ENCODE results near the gene AFDN.

AFDN gene

DNA sequence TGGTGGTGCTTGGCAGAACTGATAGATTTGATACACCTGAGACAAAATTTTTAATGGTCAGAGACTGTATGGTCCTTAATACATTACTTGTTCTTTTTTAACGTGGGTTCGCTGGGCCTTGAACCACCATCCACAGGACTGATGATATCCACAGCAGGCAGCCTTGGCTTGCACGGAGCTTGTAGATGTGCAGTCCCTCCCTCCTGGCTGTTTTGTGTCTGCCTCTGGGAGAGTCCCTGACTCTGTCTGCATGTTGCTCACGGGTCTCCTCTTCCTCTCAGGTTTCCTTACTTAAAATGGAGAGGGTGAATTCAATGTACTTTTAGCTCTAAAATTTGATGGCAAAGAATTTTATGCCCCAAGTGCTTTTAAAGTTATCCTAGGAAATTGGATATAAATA is 188.3 kb downstream of the AFDN start:
- TF ChIP-seq CTCF (IDR thresholded peaks at IDR 0.05): no peak

DNA sequence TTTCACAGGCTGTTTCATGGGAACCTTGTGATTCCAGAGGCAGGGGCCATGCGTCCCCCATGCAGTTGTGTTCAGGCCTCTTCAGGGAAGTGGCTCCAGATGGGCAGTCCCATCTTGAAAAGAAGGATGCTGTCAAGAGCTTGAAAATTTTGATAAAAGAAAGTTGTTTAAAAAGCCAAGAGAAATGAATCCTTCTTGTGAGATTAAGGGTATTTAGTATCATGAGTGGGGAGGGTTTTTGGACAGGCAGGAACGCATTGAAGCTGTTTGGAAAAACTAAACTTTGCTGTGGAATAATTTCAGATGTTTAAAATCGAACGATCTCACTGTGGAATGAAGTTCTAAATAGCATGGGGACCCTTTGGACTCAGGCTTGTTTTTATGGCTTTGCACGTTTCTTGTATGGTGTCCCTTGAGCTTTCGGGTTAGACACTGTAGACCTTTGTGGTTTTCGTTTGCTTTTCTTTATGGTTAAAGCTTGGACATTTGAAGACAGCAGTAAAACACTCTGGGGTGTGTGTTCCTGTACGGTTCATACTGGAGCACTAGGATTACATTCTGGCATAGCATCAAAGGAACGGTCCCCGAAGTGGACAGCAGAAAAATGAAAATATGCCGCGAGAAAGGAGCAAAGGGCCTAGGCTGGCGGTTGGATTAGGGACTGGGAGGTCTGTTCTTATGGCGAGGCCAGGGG is 188.9 kb downstream of the AFDN start:
- TF ChIP-seq CTCF (IDR thresholded peaks at IDR 0.05): no peak

DNA sequence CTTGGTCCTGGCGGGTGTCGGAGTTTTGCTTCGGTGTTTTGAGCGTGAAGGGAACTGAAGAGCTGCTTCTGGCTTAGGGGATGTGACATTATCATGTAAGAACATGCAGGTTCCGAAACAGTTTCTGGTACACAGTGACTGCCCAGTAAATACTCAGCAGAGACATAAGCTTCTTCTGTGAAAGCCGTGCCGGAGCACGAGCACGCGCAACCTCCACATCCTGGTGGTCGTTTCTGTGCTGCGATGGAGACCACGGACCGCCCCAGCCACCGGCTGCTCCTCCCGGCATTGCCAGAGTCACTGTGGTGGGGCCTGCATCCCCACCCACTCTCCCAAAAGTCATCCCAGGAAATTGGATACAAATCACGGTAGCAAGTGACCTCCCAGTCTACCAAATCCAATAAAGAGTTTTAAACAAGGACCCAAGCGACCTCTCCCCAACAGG is 189.5 kb downstream of the AFDN start:
- TF ChIP-seq CTCF (IDR thresholded peaks at IDR 0.05): no peak

DNA sequence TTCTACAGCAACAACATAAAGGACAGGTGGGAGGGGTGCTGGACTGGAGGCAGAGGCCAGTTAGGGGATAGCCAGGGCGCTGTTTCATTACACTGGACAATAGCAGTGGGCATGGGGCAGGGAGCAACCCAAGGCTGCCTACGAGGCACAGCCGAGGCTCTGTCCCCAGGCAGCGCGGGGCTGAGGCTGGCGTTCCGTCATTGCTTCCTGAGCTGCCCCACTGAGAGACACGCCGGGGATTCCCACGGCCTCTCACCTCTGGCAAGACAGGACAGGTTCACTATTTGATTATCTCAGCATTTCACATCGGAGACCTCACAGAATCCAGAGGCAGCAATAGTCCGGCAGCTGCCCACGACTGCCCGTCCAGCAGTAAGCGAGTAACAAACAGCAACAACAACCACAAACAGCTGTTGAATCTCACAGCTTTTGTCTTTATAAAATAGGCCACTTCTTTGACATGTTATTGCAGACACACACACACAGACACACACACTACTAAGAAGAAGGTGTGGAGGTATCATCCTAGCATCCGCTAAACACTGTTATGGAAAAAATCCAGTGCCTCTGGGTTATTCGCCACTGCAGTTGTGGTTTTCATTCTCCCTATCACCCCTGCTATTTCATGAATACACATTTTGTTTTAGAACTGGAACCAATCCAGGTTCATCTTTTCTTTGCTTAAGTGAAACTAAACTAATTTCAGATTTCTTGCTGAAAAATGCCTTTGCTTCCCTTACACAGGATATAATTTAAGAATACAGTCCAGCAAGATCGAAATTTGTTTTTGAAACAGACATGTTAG is 190.2 kb downstream of the AFDN start:
- no peak for TF ChIP-seq CTCF (IDR thresholded peaks at IDR 0.05)

DNA sequence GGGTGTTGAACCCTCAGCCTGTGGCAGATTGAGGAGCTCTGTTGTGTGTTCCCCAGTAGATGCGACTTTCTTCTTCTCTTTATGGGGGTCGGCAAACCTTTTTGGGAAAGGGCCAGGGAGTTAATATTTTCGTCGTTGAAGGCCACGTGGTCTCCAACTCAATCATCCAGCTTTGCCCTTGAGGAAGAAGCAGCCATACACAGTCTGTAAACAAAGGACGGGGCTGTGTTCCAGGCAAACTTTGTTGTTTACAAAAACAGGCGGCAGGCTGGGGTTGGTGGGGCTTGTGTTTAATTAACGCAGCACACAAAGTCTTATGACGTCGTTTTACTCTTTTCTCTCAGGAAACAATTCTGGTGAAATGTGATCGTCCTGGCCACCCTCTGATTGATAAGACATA is 190.9 kb downstream of the AFDN start:
- no peak for TF ChIP-seq CTCF (IDR thresholded peaks at IDR 0.05)

GRCh38 chr6:168018664-168019063 is 192.0 kb downstream of the AFDN start:
- no peak for TF ChIP-seq CTCF (IDR thresholded peaks at IDR 0.05)

- no peak for TF ChIP-seq CTCF (IDR thresholded peaks at IDR 0.05)
Measured at GRCh38 chr6:168020242-168020641, 193.5 kb downstream of the AFDN start.

All from LNCAP (cell line).